Endothelial cell of umbilical vein (primary cell): ENCODE results near the gene RANBP3. TPM values are rescaled to one million over a fixed set of nuclear protein-coding genes. Genes with fewer than 3 reads are reported as not detected.

Experiments
- BruUV-seq: library from RNA; stranded (reverse); fragments of 400-500 nt; replicated peaks from 2 replicates; lab custom pipeline; 2021; lab: Mats Ljungman, UMichigan
- CTCF ChIA-PET: fragments of 300-600, 350-600 bp; sonication (Branson Sonifier 250); formaldehyde crosslinking; loops from one replicate; lab custom pipeline; 2021; ENCODE audit warnings: antibody characterized with exemption, inconsistent platforms; lab: Charles Lee
- POLR2A ChIA-PET: fragments of 300-600, 350-600 bp; sonication (Branson Sonifier 250); formaldehyde crosslinking; loops from one replicate; lab custom pipeline; 2021; ENCODE audit warnings: antibody characterized with exemption, inconsistent platforms; lab: Charles Lee
- DNase-seq: peaks from one replicate; pipeline ENCODE4 v3.0.0-alpha.2; 2011; ENCODE audit warnings: low read depth, low spot score
- FAIRE-seq: peaks from 2 replicates; lab custom pipeline; 2011; peaks lifted over from hg19 to GRCh38; lab: Jason Lieb, UNC
- H2AFZ ChIP-seq: 2 replicates; pipeline ENCODE4 v1.6.0; 2012; ENCODE audit warnings: low read depth, low read length, control low read depth, inconsistent platforms
- H3K27ac ChIP-seq: 2 replicates; pipeline ENCODE4 v1.5.1; 2011; ENCODE audit warnings: low read depth, mild to moderate bottlenecking, control low read depth, low read length, moderate library complexity; ENCODE audit not compliant: insufficient read depth
- H3K27me3 ChIP-seq, 2 experiments: 2 replicates each; pipeline versions ENCODE4 v1.6.0 to v1.6.1; 2011; ENCODE audit warnings: low read length in 2 of 2, mixed read lengths in 1 of 2; ENCODE audit not compliant: control insufficient read depth in 2 of 2, insufficient read depth in 2 of 2
- H3K36me3 ChIP-seq, 2 experiments: 2 replicates in 1 of 2; 3 replicates in 1 of 2; pipeline ENCODE4 v1.5.1; 2011; ENCODE audit warnings: low read length in 2 of 2, mild to moderate bottlenecking in 1 of 2, moderate library complexity in 1 of 2; ENCODE audit not compliant: control insufficient read depth in 2 of 2, insufficient read depth in 2 of 2; ENCODE audit errors: extremely low read depth in 1 of 2
- H3K4me1 ChIP-seq: 3 replicates; pipeline ENCODE4 v1.5.1; 2011; ENCODE audit warnings: mild to moderate bottlenecking, low read length; ENCODE audit not compliant: control insufficient read depth, insufficient read depth; ENCODE audit errors: extremely low read depth
- H3K4me2 ChIP-seq: 2 replicates; pipeline ENCODE4 v1.6.1; 2011; ENCODE audit warnings: low read length, control low read depth, mixed read lengths; ENCODE audit not compliant: insufficient read depth
- H3K4me3 ChIP-seq, 3 experiments: fragments of 200-600 bp in 1 of 3; sonication (generic), shearing (Covaris generic) in 1 of 3; replicated peaks in 1 of 3; 2 replicates each; pipeline ENCODE4 v1.5.1; 2011 to 2016; ENCODE audit warnings: control low read depth in 3 of 3, low read length in 3 of 3, mild to moderate bottlenecking in 2 of 3, inconsistent platforms in 1 of 3, low read depth in 1 of 3, moderate library complexity in 1 of 3; ENCODE audit not compliant: insufficient read depth in 1 of 3
- H3K79me2 ChIP-seq: 2 replicates; pipeline ENCODE4 v1.6.0; 2012; ENCODE audit warnings: low read length, inconsistent platforms; ENCODE audit not compliant: control insufficient read depth, insufficient read depth
- H3K9ac ChIP-seq: replicated peaks from 2 replicates; pipeline ENCODE3; 2011; ENCODE audit warnings: low read length, control low read depth; ENCODE audit not compliant: insufficient read depth; ENCODE audit errors: extremely low read depth
- H3K9me1 ChIP-seq: replicated peaks from 3 replicates; pipeline ENCODE4 v1.6.0; 2011; ENCODE audit warnings: mild to moderate bottlenecking, low read length; ENCODE audit not compliant: control insufficient read depth, insufficient read depth; ENCODE audit errors: extremely low read depth
- H3K9me3 ChIP-seq: replicated peaks from 2 replicates; pipeline ENCODE4 v1.5.1; 2012; ENCODE audit warnings: low read length, inconsistent platforms; ENCODE audit not compliant: control insufficient read depth, insufficient read depth
- H4K20me1 ChIP-seq: replicated peaks from 2 replicates; pipeline ENCODE3; 2011; ENCODE audit warnings: mild to moderate bottlenecking, low read length; ENCODE audit not compliant: control insufficient read depth, insufficient read depth; ENCODE audit errors: extremely low read depth
- EZH2 ChIP-seq: IDR thresholded peaks from 2 replicates; pipeline ENCODE4 v1.6.1; 2012; ENCODE audit warnings: borderline replicate concordance, low read depth, mild to moderate bottlenecking, moderate library complexity, low read length, inconsistent platforms; ENCODE audit not compliant: severe bottlenecking
- FOS ChIP-seq: IDR thresholded peaks from 2 replicates; pipeline ENCODE4 v1.6.1; 2011; ENCODE audit warnings: mild to moderate bottlenecking, low read length, moderate library complexity, borderline replicate concordance; ENCODE audit not compliant: insufficient read depth
- GATA2 ChIP-seq: IDR thresholded peaks from 2 replicates; pipeline ENCODE4 v1.7.0; 2011; ENCODE audit warnings: low read depth, mild to moderate bottlenecking, moderate library complexity, mixed read lengths, low read length; ENCODE audit not compliant: insufficient read length, insufficient read depth
- JUN ChIP-seq: IDR thresholded peaks from 2 replicates; pipeline ENCODE4 v1.6.1; 2011; ENCODE audit warnings: borderline replicate concordance, low read depth; ENCODE audit not compliant: insufficient read length, insufficient read depth
- MAX ChIP-seq: IDR thresholded peaks from 2 replicates; pipeline ENCODE4 v1.6.1; 2011; ENCODE audit not compliant: insufficient read depth, insufficient read length
- MYC ChIP-seq: IDR thresholded peaks from one replicate; pipeline ENCODE4 v1.6.1; 2011; ENCODE audit warnings: mild to moderate bottlenecking, low read depth, low read length
- POLR2A ChIP-seq: IDR thresholded peaks from 2 replicates; pipeline ENCODE4 v1.6.1; 2012; ENCODE audit warnings: low read depth, mild to moderate bottlenecking, control low read depth, low read length
- POLR2AphosphoS5 ChIP-seq: IDR thresholded peaks from 2 replicates; pipeline ENCODE4 v1.6.1; 2012; ENCODE audit warnings: low read depth, mild to moderate bottlenecking, control low read depth, low read length, moderate library complexity; ENCODE audit not compliant: insufficient read depth
- dilution Hi-C: fragments of 300-500 bp; cut with MboI; formaldehyde crosslinking; loops from one replicate; pipeline ENCODE4 v1.15.0; 2019; ENCODE audit warnings: low sequenced_read_pairs; ENCODE audit not compliant: extremely low pct_ligation_motif_present
- intact Hi-C: fragments of 100-400 bp; cut with micrococcal nuclease; formaldehyde crosslinking; loops from one replicate; pipeline ENCODE4 v1.10.0; 2022
- polyA plus RNA-seq, 4 experiments: library from polyadenylated mRNA; depleted of rRNA in 3 of 4; stranded (reverse) in 3 of 4; unstranded in 1 of 4; fragments of >200 nt; gene quantifications; 2 replicates each; pipeline versions ENCODE4 v1.2.1 to v1.2.3, GENCODE V29; 2011 to 2012; ENCODE audit warnings: missing spikeins in 1 of 4
- total RNA-seq: library from RNA; stranded (reverse); gene quantifications from 2 replicates; pipeline ENCODE4 v1.2.3, GENCODE V29; 2021
- TF ChIP-seq, protein P1 (sequence below), 2 donors: IDR thresholded peaks; 1 replicate in 1 of 2; 2 replicates in 1 of 2; pipeline ENCODE4 v1.5.1; 2011; ENCODE audit warnings: low read length in 2 of 2, mild to moderate bottlenecking in 2 of 2, moderate library complexity in 2 of 2, control low read depth in 1 of 2, inconsistent platforms in 1 of 2, low read depth in 1 of 2; ENCODE audit not compliant: insufficient read depth in 1 of 2; ENCODE audit errors: extremely low read depth in 1 of 2

RANBP3 gene
- total and polyA plus RNA-seq, 2 donors (not counting 3 experiments of a cell fraction or from before 2014, with no cell fraction given) = 72.3 to 85.3 TPM

GRCh38 chr19:5896365-5897076 lies 81.4 kb downstream of the RANBP3 start:
- ChIA-PET POLR2A (no interaction called here), CTCF (interaction anchor here (1.1 kb wide), 2 partner anchors 92 to 122 kb away, joined by 3 to 5 read pairs; no protein-coding TSS in a partner anchor)
- Histone ChIP-seq H3K4me1 (peaks cover 19% of the 10 kb centered on the region), H4K20me1 (no peaks in the 10 kb centered on the region), H3K4me3 (no peak overlapping the region), H3K9ac (no peak overlapping the region), H3K4me2 (no peak overlapping the region), H3K27me3 (no peaks in the 10 kb centered on the region), H2AFZ (no peak overlapping the region), H3K36me3 (peaks cover 0 to 15% of the 10 kb centered on the region in 2 experiments), H3K79me2 (peaks cover 22% of the 10 kb centered on the region), H3K9me1 (no peaks in the 10 kb centered on the region), H3K27ac (no peak overlapping the region), H3K9me3 (no peaks in the 10 kb centered on the region)
- dilution Hi-C loops (no loop called here), intact Hi-C loops (no loop called here)
- no peak for FAIRE-seq
- TF ChIP-seq FOS (no peak), MAX (no peak), GATA2 (no peak), POLR2A (no peak), MYC (no peak), POLR2AphosphoS5 (no peak), EZH2 (no peak), JUN (no peak)
- TF ChIP-seq, protein P1, sequence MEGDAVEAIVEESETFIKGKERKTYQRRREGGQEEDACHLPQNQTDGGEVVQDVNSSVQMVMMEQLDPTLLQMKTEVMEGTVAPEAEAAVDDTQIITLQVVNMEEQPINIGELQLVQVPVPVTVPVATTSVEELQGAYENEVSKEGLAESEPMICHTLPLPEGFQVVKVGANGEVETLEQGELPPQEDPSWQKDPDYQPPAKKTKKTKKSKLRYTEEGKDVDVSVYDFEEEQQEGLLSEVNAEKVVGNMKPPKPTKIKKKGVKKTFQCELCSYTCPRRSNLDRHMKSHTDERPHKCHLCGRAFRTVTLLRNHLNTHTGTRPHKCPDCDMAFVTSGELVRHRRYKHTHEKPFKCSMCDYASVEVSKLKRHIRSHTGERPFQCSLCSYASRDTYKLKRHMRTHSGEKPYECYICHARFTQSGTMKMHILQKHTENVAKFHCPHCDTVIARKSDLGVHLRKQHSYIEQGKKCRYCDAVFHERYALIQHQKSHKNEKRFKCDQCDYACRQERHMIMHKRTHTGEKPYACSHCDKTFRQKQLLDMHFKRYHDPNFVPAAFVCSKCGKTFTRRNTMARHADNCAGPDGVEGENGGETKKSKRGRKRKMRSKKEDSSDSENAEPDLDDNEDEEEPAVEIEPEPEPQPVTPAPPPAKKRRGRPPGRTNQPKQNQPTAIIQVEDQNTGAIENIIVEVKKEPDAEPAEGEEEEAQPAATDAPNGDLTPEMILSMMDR (IDR thresholded peaks at IDR 0.05; ENCODE audit: extremely low read depth in 1 of 2, insufficient read depth in 1 of 2, low read depth in 1 of 2, low read length in 2 of 2) = no peak
- BruUV-seq = no TSS peak
- DNase-seq = no peak
